ENCODE measurements around the gene TRAF3IP3. TPM values are rescaled to one million over a fixed set of nuclear protein-coding genes. Genes with fewer than 3 reads are reported as not detected.

The TRAF3IP3 gene
- total RNA-seq, 1 experiment from 2014 or later = not detected

GRCh38 chr1:209720326-209720725, 35.5 kb upstream of the TRAF3IP3 start:
- no peaks in the 10 kb centered on the region for H3K4me1 ChIP-seq (ENCODE audit: insufficient read depth, low read length)
- H3K36me3 Mint-ChIP-seq (ENCODE audit: insufficient read depth in 1 of 3, low read depth in 3 of 3) = no peaks in the 10 kb centered on the region
- no peaks in the 10 kb centered on the region for H3K4me1 Mint-ChIP-seq
- H2BK15ac ChIP-seq (ENCODE audit: low read depth, low read length) = no peak overlapping the region
- no peaks in the 10 kb centered on the region for H3K9me3 Mint-ChIP-seq
- H3K14ac ChIP-seq (ENCODE audit: insufficient read depth, low read length) = no peak overlapping the region
- no peak overlapping the region for H2BK5ac ChIP-seq (ENCODE audit: insufficient read length, low read length)
- no peaks in the 10 kb centered on the region for H3K9me3 ChIP-seq (ENCODE audit: control insufficient read depth, low read depth, low read length)
- H2AK5ac ChIP-seq (ENCODE audit: insufficient read length, low read length) = no peak overlapping the region
- H3K4me2 ChIP-seq (ENCODE audit: insufficient read depth, insufficient read length, low read length) = no peak overlapping the region
- H4K5ac ChIP-seq (ENCODE audit: insufficient read length, low read depth, low read length) = no peak overlapping the region
- H3K4ac ChIP-seq (ENCODE audit: low read depth, low read length) = no peak overlapping the region
- TF ChIP-seq CTCF (conservative IDR thresholded peaks at IDR 0.05) = no peak
- no peaks in the 10 kb centered on the region for H3K23me2 ChIP-seq (ENCODE audit: insufficient read length, low read depth, low read length, poor library complexity, severe bottlenecking)
- H3K79me2 ChIP-seq (ENCODE audit: insufficient read depth, low read length) = no peaks in the 10 kb centered on the region
- H3K27ac ChIP-seq (ENCODE audit: insufficient read length, low read depth, low read length) = no peak overlapping the region
- no peak overlapping the region for H3K27ac Mint-ChIP-seq
- no peak overlapping the region for H3K9ac ChIP-seq (ENCODE audit: extremely low read depth, insufficient read length, low read length)
- no peaks in the 10 kb centered on the region for H3K27me3 ChIP-seq (ENCODE audit: insufficient read depth, low read length)
- H3K23ac ChIP-seq (ENCODE audit: insufficient read length, low read depth, low read length) = no peak overlapping the region
- H3K79me1 ChIP-seq (ENCODE audit: insufficient read depth, low read depth, low read length, poor library complexity, severe bottlenecking) = no peaks in the 10 kb centered on the region
- WGBS (ENCODE audit: extremely low coverage, insufficient read length, low lambda C conversion rate) = no CpG with 5 or more reads among the region's 4 CpGs
- no peak overlapping the region for H4K8ac ChIP-seq (replicated peaks; ENCODE audit: insufficient read length, low read depth, low read length)
- H2BK12ac ChIP-seq (ENCODE audit: insufficient read length, low read depth, low read length) = no peak overlapping the region
- no peak overlapping the region for H2AFZ ChIP-seq (ENCODE audit: low read length)
- no peak overlapping the region for H3T11ph ChIP-seq (ENCODE audit: low read length)
- no peak overlapping the region for H3K4me3 Mint-ChIP-seq
- H2BK120ac ChIP-seq (ENCODE audit: low read depth, low read length, poor library complexity, severe bottlenecking) = no peak overlapping the region
- DNase-seq = no peak
- peaks cover 5% of the 10 kb centered on the region for H3K27me3 Mint-ChIP-seq (ENCODE audit: low read depth)
- H2BK20ac ChIP-seq (ENCODE audit: low read depth, low read length, poor library complexity, severe bottlenecking) = no peak overlapping the region
- no peak overlapping the region for H3K18ac ChIP-seq (ENCODE audit: insufficient read length, low read depth, low read length)
- no peak overlapping the region for H4K91ac ChIP-seq (ENCODE audit: insufficient read length, low read depth, low read length)
- H4K20me1 ChIP-seq (ENCODE audit: control insufficient read depth, insufficient read depth, insufficient read length) = no peaks in the 10 kb centered on the region
- H3K56ac ChIP-seq (ENCODE audit: insufficient read length, low read depth, low read length) = no peak overlapping the region
